ENCODE data around the gene ATP8B2.
"Not testable (repeated sequence)": the region's sequence is repeated elsewhere in the genome, so short reads cannot be mapped to it uniquely, and the experiment has no call there.

The ATP8B2 gene, protein sequence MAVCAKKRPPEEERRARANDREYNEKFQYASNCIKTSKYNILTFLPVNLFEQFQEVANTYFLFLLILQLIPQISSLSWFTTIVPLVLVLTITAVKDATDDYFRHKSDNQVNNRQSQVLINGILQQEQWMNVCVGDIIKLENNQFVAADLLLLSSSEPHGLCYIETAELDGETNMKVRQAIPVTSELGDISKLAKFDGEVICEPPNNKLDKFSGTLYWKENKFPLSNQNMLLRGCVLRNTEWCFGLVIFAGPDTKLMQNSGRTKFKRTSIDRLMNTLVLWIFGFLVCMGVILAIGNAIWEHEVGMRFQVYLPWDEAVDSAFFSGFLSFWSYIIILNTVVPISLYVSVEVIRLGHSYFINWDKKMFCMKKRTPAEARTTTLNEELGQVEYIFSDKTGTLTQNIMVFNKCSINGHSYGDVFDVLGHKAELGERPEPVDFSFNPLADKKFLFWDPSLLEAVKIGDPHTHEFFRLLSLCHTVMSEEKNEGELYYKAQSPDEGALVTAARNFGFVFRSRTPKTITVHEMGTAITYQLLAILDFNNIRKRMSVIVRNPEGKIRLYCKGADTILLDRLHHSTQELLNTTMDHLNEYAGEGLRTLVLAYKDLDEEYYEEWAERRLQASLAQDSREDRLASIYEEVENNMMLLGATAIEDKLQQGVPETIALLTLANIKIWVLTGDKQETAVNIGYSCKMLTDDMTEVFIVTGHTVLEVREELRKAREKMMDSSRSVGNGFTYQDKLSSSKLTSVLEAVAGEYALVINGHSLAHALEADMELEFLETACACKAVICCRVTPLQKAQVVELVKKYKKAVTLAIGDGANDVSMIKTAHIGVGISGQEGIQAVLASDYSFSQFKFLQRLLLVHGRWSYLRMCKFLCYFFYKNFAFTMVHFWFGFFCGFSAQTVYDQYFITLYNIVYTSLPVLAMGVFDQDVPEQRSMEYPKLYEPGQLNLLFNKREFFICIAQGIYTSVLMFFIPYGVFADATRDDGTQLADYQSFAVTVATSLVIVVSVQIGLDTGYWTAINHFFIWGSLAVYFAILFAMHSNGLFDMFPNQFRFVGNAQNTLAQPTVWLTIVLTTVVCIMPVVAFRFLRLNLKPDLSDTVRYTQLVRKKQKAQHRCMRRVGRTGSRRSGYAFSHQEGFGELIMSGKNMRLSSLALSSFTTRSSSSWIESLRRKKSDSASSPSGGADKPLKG
- 153 to 360 reads per million in 2 experiments for total RNA-seq

DNA sequence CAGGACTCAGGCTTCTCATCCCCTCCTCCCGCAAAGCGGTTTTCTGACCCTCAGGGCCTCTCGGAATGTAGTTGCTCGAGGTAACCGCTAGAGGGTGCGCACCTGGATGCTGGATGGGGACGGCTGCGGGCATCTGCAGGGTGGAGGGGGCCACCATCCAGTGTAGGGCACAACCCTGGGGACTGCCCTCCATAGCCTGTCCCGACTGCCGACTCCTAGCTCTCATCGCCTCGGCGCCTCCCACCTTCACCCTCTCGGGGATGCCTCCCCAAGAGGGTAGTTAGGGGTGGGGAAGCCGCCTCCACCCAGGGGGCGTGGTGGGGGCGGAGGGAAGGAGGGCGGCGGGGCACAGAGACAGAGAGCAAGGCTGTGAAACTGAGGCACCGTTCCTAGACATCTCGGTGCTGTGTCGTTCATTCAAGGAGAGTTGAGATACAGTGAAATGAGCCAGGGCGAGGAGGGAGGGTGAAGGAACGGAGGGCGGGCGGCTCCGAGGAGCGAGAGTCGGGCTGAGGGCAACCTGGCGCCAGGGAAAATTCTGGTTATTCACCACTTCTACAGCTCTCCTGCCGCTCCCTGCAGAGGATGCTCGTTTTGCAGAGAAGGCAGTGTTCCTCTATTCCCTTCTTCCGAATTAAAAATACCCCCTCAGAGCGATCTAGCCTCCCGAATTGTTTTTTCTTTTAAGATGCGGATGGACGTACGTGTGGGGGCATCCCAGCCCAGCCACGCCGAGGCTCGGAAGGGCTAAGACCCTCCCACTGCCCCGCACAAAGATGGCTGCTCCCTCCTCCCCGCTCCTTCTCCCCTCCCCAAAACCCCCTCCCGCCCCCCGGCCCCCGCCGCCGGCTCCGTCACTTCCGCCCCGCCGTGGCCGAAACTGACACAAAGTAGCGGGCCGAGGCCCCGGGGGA, at the start of gene ATP8B2:
TSS of gene ATP8B2 (plus strand) at position 857 of the 914 bp plus-strand sequence. CDS start 2,617 bp downstream, outside the sequence.
- DNase-seq (ENCODE audit: low read depth), result peak; percentile 66

DNA sequence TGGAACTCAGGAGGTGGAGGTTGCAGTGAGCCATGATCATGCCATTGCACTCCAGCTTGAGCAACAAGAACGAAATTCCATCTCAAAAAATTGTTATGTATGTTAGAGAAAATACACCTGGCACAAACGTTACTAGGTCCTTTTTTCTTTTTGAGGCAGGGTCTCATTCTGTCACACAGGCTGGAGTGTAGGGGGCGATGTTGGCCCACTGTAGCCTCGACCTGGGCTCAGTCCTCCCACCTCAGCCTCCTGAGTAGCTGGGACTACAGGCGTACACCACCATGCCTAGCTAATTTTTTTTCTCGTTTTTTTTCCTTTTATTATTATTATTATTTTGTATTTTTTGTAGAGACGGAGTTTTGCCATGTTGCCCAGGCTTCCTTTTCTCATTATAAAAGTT, 48.5 kb upstream of the ATP8B2 start:
- peak; percentile 8 for DNase-seq (ENCODE audit: low read depth)

- not testable (repeated sequence) for DNase-seq (ENCODE audit: low read depth)
These were observed 37.7 kb upstream of the ATP8B2 start for GRCh38 chr1:154287591-154287990.

- DNase-seq (ENCODE audit: low read depth), result no peak
These were observed 36.7 kb upstream of the ATP8B2 start for GRCh38 chr1:154288661-154289060.

DNA sequence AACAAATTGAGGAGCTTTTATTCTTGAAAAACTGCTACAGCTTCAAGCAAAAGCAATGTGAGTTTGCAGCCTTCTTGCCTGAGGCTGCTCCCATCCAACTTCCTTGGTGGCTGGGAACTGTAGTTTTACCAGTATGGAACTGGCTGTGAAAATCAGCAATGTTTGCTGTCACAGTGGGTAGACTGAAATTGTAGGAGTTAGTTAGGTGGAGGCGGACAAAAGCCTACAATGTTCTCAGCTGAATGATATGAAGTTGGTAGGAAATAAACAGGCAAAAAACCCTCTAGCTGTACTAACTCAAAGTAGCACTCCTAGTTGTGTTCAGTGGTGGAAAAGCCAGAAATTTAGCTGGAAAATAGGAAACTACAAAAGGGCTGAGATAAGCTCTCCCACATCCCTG, 34.4 kb upstream of the ATP8B2 start:
- DNase-seq (ENCODE audit: low read depth), result no peak

GRCh38 chr1:154295408-154296235, 29.7 kb upstream of the ATP8B2 start:
- no peak for DNase-seq (ENCODE audit: low read depth)

GRCh38 chr1:154301582-154301981, 23.7 kb upstream of the ATP8B2 start:
- DNase-seq (ENCODE audit: low read depth), result no peak

DNA sequence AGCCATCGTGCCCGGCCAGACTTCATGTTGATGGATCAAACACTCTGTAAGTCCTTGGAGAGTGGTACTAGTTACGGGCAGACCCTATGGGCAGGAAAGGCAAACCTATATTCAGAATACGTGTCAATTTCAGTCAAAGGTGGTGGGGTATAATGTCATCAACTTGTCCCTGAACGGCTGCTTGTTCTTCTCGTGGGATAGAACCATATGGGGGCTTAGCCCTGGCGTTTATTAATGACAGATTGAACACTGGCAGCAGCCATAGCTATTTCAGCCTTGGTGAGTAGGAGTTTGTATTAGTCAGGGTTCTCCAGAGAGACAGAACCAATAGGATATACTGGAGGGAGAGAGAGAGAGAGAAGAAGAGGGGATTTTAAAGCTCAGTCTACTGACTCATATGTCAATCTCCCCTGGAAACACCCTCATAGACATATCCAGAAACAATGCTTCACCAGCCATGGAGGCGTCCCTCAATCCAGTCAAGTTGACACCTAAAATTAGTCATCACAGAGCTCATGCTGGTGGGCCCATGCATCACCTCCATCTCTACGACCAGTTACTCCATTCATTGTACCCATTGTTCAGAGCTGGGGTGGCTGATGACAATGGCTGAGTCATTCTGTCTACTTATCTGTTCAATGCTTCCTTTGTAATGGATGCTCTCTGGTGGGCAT, 20.5 kb upstream of the ATP8B2 start:
- no peak for DNase-seq (ENCODE audit: low read depth)

DNA sequence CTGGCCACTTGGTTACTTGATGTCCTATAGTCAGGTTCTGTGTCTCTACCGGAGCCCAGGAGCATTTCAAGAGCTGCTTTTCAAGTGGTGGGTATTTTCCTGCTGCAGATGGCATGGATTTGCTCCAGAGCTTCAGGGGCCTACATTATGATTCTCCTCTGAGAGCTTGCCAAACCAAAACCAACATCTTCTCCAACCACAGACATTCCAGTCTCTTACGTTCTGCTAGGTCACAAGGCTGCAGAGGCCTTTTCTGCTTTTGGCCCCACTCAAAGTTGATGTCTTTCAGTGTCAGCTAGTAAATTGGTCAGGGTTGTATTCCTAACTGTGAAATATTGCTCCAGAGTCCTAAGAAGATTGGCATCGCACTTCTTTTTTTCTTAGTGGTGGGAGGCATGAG, 19.2 kb upstream of the ATP8B2 start:
- DNase-seq (ENCODE audit: low read depth), result no peak

DNA sequence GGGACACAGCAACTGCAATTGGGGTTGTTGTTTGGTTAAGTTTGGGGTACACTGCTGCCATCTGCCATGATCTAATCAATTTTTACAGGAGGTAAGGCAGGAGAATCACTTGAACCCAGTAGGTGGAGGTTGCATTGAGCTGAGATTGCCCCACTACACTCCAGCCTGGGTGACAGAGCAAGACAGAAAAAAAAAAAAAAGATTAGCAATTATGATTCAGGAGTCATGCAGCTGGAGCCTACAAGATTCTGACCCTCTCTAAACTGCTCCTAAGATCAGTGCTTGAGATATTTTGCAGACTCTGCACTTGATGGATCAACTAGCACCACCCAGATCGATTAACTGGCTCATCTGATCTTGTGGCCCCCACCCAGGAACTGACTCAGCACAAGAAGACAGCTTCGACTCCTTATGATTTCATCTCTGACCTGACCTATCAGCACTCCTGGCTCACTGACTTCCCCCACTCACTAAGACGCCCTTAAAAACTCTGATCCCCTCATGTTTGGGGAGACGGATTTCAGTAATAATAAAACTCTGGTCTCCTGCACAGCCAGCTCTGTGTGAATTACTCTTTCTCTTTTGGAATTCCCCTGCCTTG, 17.6 kb upstream of the ATP8B2 start:
- DNase-seq (ENCODE audit: low read depth), result not testable (repeated sequence)

DNA sequence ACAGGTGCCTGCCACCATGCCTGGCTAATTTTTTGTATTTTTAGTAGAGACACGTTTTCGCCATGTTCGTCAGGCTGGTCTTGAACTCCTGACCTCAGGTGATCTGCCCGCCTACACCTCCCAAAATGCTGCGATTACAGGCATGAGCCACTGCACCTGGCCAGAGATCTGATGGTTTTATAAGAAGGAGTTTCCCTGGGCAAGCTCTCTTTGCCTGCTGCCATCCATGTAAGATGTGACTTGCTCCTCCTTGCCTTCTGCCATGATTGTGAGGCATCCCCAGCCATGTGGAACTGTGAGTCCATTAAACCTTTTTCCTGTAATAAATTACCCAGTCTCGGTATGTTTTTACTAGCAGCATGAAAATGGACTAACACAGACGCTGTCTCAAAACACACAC, 16.2 kb upstream of the ATP8B2 start:
- not testable (repeated sequence) for DNase-seq (ENCODE audit: low read depth)

- not testable (repeated sequence) for DNase-seq (ENCODE audit: low read depth)
These were observed 12.9 kb upstream of the ATP8B2 start for GRCh38 chr1:154312229-154313065.

GRCh38 chr1:154313066-154313356, 12.3 kb upstream of the ATP8B2 start:
- DNase-seq (ENCODE audit: low read depth), result no peak

DNA sequence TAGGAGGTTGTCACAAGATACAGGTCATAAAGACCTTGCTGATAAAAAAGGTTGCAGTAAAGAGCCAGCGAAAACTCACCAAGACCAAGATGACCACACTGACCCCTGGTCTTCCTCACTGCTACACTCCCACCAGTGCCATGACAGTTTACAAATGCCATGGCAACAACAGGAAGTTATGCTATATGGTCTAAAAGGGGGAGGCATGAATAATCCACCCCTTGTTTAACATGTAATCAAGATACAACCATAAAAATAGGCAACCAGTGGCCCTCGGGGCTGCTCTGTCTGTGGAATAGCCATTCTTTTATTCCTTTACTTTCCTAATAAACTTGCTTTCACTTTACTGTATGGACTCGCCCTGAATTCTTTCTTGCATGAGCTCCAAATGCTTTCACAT, 11.1 kb upstream of the ATP8B2 start:
- not testable (repeated sequence) for DNase-seq (ENCODE audit: low read depth)

GRCh38 chr1:154316704-154317103, 8.6 kb upstream of the ATP8B2 start:
- DNase-seq (ENCODE audit: low read depth), result no peak

- no peak for DNase-seq (ENCODE audit: low read depth)
These were observed 6.9 kb upstream of the ATP8B2 start for GRCh38 chr1:154318386-154318785.

DNA sequence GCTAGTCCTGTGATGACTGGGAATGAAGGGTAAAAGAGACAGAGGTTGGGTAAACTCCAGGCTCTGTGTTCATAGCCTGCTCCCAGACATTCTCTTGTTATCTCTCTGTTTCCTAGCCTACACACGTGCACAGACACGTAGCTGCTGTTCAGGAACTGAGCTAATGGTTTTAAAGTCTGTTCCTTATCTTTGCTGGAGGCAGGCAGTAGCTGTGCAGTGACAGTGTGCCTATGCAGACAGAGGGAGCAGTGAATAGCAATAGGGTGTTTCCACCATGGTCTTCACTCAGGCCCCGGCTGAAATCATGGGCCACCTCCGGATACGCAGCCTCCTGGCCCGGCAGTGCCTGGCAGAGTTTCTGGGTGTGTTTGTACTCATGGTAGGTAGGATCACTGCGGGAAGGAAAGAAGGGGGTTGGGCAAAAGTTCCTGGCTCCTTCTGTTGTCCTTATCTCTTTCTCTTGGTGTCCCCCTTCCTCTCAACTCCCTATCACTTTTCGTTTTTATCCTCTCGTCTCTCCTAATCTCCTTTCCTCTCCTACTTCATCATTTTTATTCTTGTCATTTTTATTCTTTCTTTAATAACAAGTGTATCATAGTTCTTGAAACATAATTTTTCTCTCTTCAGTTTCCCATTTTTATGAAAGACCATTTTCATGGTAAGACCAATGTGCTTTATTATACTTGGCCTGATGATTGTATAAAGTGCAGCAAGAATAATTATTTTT, 4.3 kb upstream of the ATP8B2 start, which contains the start of gene AQP10:
TSS of gene AQP10 (plus strand) at position 212 of the 727 bp plus-strand sequence. CDS start at position 275, 63 bp downstream.
- DNase-seq (ENCODE audit: low read depth), result no peak

DNA sequence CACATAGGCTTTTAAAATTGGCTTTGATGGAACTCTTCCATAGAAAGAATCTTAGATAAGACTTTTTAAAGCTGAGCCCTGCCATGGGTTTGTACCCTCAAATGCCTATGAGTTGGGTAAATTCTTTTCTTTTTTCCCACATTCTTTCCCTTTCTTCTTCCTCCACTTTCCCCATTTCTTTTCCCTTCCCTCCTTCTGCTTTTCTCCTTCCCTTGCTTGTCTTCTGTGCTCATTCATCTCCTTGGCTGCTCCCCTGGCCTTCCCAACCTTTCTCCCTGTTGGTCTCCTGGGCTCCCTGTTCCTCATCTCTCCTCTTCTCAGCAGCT, 3.8 kb upstream of the ATP8B2 start:
- DNase-seq (ENCODE audit: low read depth), result not testable (repeated sequence)

Measured in T follicular helper cell (primary cell).